ENCODE measurements around the gene IGF2BP2. TPM values are rescaled to one million over a fixed set of nuclear protein-coding genes. Genes with fewer than 3 reads are reported as not detected.
"Not testable (repeated sequence)": the region's sequence is repeated elsewhere in the genome, so short reads cannot be mapped to it uniquely, and the experiment has no call there.

The IGF2BP2 gene
- total RNA-seq, 1 donor: 67.8 TPM

DNA sequence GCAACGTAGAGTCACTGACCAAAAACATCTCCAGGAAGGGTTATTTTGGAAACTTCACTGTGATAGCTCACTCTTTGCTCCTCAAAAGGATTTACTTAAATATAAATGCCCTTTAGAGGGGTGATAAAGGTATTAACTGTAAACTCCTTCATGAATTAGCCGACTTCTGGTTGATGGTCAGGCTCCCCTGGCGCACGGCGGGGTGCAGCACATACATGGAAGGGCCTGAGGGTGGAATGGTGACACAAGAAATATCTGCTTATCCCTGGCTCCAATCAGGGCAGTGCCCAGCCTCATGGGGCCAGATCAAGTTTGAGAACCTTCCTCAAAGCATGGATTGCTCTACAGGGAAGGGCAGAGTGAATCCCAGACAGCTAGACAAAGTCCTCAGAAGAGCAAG lies 116.5 kb downstream of the IGF2BP2 start:
- no peak overlapping the region for H3K4me3 ChIP-seq (ENCODE audit: low read depth, low read length)
- no peak for DNase-seq (ENCODE audit: low read depth)
- TF ChIP-seq, protein P1, sequence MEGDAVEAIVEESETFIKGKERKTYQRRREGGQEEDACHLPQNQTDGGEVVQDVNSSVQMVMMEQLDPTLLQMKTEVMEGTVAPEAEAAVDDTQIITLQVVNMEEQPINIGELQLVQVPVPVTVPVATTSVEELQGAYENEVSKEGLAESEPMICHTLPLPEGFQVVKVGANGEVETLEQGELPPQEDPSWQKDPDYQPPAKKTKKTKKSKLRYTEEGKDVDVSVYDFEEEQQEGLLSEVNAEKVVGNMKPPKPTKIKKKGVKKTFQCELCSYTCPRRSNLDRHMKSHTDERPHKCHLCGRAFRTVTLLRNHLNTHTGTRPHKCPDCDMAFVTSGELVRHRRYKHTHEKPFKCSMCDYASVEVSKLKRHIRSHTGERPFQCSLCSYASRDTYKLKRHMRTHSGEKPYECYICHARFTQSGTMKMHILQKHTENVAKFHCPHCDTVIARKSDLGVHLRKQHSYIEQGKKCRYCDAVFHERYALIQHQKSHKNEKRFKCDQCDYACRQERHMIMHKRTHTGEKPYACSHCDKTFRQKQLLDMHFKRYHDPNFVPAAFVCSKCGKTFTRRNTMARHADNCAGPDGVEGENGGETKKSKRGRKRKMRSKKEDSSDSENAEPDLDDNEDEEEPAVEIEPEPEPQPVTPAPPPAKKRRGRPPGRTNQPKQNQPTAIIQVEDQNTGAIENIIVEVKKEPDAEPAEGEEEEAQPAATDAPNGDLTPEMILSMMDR (IDR thresholded peaks at IDR 0.05; ENCODE audit: insufficient read depth, low read depth, low read length): no peak

DNA sequence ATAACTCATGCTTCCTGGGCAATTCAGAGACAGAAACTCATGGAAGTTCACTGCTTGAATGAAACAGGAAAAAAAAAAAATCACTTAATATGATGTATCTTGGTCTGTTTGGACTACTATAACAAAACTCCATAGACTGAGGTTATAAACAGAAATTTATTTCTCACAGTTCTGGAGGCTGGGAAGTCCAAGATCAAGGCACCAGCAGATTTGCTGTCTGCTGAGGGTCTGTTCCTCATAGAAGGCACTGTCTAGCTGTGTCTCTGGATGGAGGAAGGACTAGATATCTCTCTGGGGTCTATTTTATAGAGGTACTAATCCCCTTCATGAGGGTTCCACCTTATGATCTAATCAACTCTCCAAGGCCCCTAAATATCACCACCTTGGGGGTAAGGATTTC lies 119.3 kb downstream of the IGF2BP2 start:
- TF ChIP-seq, protein P1 (IDR thresholded peaks at IDR 0.05; ENCODE audit: insufficient read depth, low read depth, low read length): no peak
- DNase-seq (ENCODE audit: low read depth): no peak

DNA sequence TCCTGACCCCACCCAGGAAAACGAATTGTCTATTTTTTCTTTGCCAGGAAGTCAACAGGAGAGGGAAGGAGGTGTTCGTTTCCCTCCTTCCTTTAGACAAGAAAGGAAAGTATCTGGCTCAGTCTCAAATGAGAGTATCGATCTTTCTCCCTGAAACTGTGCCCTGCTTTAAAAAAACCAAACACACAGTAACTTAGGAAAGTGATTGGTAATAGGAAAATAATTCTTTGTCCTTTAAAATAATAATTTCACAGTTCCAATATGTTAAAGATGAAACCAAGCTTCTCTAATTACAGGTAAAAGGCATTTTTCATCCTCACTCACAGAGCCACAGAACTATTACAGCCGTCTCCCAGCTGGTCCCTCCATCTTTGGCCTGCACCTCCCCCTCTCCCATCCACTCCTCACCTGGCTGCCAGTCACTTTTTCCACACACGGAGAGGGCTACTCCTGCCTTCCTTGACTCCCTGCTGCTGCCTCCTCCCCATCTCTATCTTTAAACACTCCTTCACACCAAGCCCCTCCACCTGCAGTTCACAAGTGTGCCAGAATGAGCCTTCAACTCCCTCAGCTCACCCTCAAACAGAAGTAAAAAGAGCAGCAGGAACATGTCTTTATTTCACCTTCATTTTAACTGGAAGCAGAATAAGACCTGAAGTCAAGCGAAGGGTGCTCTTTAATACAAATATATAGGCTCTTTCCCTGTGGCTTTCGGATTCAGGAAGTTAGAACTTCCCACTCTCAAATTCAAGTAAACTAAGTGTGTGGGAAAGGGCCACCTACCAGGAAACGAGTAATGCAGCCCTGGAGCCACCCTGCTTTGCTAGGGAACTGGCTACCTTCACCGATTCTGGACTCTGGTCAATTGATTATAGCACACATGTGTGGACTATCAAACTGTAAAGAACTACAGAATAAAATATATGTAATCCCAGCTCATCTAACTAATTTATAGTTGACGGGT lies 122.3 kb downstream of the IGF2BP2 start:
- no peak for DNase-seq (ENCODE audit: low read depth)
- no peak overlapping the region for H3K4me3 ChIP-seq (ENCODE audit: low read depth, low read length)
- TF ChIP-seq, protein P1 (IDR thresholded peaks at IDR 0.05; ENCODE audit: insufficient read depth, low read depth, low read length): no peak

More for the DNA sequence above, 119.3 kb downstream of the IGF2BP2 start:
- no peak overlapping the region for H3K4me3 ChIP-seq (ENCODE audit: low read depth, low read length)

DNA sequence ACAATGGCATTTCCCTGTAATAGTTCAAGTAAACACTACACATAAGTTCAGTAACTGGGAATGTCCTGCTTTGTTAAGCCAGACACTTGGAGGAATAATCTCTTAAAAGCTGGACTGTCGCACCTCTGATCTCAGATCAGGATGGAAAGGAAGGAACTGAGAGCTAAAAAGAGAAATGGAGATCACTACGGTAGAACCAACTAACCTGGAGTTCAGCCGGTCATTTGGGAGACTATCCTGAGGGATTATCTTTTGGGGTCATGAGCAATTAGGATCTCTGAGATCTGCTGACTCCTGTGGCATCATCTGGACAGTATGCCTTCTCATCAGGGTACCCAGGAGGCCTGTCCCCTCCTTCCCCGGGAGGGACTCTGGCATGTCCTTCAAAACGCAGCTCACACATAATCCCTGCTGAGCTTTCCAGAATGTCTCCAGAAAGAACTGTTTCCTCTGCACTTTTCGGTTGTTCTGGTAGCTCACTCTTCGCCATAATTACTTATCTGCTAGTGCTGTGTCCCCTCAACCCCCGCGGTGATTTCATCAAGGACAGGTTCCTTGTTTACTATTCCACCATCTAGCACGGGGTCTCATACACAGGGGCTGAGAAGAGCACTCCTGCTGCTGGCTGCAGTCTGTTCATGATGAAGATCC lies 123.1 kb downstream of the IGF2BP2 start:
- DNase-seq (ENCODE audit: low read depth): no peak
- TF ChIP-seq, protein P1 (IDR thresholded peaks at IDR 0.05; ENCODE audit: insufficient read depth, low read depth, low read length): no peak
- no peak overlapping the region for H3K4me3 ChIP-seq (ENCODE audit: low read depth, low read length)

DNA sequence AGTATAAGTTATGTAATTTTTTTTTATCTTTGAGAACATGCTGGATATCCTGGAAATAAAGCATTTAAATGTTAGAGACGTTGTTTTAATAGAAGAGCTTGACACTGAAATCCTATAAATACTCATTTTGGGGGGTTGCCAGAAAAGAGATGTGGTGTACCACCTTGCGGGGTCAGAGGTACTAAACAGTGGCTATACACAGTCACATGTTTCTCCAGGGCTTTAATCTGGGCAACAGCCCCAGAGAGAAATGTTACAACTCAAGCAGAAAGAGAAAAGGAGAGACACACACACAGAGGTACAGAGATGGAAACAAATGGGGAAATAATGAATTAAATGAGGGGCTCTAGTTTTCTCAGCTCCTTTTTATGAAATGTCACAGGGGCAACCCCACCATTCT lies 124.9 kb downstream of the IGF2BP2 start:
- DNase-seq (ENCODE audit: low read depth): no peak
- TF ChIP-seq, protein P1 (IDR thresholded peaks at IDR 0.05; ENCODE audit: insufficient read depth, low read depth, low read length): no peak
- H3K4me3 ChIP-seq (ENCODE audit: low read depth, low read length): no peak overlapping the region

DNA sequence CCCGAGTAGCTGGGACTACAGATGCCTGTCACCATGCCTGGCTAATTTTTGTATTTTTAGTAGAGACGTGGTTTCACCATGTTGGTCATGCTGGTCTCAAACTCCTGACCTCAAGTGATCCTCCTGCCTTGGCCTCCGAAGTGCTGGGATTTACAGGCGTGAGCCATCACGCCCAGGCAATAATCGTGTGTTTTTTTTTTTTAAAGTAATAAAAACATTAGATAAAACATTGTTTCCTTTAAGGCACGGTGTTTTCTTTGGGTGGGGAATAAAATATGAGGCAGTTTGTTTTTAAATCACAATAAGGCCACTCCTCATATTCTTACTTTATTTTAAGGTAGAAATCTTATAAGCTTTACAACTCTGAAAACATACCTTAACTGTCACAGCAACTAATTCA lies 127.6 kb downstream of the IGF2BP2 start:
- H3K4me3 ChIP-seq (ENCODE audit: low read depth, low read length); DNase-seq (ENCODE audit: low read depth): not testable (repeated sequence)

DNA sequence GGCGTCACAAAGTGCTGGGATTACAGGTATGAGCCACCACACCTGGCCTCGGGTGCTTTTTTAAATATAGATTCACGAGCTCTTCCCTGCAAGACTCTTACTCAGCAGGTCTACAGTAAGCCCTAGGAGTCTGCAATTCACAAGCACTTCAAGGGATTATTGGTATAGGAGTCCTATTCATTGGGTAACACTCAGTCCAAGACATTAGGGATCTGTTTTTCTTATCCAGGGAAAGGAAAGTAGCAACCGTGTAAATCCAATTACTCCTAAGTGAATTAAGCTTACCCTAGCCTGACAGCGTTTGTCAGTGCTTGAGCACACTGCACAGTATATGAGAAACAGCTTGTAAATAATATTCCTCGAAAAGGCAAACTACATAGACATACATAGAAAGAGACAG lies 128.8 kb downstream of the IGF2BP2 start:
- no peak for DNase-seq (ENCODE audit: low read depth)
- no peak overlapping the region for H3K4me3 ChIP-seq (ENCODE audit: low read depth, low read length)
- TF ChIP-seq, protein P1 (IDR thresholded peaks at IDR 0.05; ENCODE audit: insufficient read depth, low read depth, low read length): no peak
